ENCODE data around the gene AMY1C.
"Not testable (repeated sequence)": the region's sequence is repeated elsewhere in the genome, so short reads cannot be mapped to it uniquely, and the experiment has no call there.

The AMY1C gene

DNA sequence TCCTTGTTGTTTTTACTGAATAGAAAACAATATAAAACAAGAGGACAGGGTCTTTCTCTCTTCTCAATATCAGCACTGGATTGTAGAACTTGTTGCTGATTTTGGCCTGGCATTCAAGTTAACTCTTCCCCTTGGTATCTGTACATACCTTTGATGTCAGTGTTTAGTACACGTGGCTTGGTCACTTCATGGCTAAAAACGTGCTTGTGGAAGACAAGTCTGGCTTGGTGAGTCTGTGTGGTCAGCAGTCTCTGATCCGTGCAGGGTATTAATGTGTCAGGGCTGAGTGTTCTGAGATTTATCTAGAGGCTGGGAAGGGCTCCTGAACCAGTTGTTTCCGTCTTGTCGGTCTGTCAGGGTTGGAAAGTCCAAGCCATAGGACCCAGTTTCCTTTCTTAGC lies at the start of gene AMY1C:
TSS of gene AMY1C (plus strand) at position 301 of the 400 bp plus-strand sequence. CDS start 572 bp downstream, outside the sequence.
- DNase-seq, result not testable (repeated sequence)

DNA sequence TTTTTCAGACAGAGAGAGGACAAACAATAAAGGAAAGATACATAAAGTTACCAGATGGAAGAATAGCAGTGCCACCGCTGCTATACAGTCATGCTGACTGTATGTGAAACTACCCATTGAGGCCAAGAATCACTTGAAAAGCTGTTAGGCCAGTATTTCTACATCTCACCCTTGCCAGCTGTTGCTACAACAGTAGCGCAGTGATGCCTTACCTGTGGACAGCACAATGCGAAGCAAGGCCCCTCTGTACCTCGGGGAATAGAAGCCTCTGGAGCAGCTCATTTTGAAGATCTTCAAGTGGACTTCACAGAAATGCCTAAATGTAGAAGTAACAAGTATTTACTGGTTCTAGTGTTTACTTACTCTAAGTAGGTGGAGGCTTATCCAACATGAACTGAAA lies 49.0 kb upstream of the AMY1C start:
- DNase-seq, result not testable (repeated sequence)

DNA sequence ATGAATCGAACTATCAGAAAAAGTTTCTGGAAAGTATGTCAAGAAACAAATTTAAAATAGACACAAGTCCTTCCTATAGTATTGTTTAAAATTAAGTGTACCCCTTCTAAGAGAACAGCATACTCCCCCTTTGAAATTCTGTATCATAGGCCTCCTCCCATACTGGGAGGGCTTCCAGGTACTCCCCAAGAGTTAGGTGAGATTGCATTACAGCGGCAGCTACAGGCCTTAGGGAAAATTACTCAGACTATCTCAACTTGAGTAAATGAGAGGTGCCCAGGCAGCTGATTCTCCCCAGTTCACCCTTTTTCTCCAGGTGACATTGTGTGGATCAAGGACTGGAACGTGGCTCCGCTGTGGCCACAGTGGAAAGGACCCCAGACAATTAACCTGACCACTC lies 48.4 kb upstream of the AMY1C start:
- not testable (repeated sequence) for DNase-seq

DNA sequence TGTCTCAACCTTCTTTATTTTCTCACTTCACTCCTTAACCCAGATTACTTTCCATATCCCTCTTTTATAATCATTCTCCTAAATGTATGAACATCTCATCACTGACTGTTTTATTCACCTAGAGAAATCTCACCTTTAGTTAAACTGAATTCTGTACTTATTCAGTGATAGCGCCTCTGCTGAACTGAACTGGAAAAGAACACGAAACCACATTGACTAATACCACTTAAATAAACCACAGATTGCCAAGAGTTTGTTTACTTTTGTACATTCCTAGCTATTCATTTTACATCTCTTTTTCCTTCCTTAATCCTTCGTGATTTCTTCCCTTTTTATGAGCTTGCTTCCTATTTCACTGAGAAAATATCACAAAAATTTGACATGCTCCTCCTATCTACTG lies 42.0 kb upstream of the AMY1C start:
- DNase-seq, result not testable (repeated sequence)

DNA sequence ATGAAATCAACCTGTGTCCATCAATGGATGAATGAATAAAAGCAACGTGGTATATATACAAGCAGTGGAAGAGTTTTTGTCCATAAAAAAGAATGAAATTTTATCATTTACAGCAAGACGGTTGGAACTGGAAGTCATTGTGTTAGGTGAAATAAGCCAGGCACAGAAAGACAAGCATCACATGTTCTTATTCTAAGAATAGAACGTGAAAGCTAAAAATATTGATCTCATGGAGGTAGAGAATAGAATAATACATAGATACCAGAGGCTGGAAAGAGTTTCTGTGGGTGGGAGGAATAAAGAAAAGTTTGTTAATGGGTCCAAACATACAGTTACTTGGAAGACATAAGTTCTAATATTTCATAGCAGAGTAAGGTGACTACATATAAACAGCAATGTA lies 39.3 kb upstream of the AMY1C start:
- not testable (repeated sequence) for DNase-seq

DNA sequence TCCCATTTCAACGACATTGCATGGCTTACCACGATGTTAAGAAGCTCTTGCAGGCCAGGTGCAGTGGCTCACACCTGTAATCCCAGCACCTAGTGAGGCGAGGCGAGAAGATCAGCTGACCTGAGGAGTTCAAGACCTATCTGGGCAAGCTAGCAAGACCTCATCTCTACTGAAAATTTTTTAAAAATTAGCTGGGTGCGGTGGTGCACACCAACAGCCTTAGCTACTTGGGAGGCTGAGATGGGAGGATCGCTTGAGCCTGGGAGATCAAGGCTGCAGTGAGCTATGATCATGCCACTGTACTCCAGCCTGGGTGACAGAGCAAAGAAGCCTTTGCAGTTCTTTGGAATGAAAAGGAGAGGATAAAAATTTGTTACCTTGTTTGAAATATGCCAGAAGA lies 32.3 kb upstream of the AMY1C start:
- DNase-seq, result not testable (repeated sequence)

DNA sequence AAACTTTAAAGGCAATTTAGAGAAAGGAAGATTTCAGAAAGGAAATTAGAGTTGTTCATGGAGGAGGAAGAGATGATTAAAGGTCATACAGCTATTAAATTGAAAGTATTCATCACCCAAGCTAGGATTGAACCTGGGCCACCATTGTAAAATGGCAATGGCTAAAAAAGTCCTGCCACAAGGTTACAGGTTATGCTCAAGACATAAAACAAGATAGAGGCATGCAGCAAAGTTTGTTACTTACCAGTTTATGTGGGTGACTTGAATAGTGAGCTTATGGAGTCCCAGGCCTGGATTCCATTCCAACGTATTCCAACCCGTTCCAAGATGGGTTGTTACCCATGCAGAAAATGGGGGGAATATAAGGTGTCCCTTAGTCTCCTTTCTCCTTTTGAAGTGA lies 28.2 kb upstream of the AMY1C start:
- DNase-seq, result not testable (repeated sequence)

DNA sequence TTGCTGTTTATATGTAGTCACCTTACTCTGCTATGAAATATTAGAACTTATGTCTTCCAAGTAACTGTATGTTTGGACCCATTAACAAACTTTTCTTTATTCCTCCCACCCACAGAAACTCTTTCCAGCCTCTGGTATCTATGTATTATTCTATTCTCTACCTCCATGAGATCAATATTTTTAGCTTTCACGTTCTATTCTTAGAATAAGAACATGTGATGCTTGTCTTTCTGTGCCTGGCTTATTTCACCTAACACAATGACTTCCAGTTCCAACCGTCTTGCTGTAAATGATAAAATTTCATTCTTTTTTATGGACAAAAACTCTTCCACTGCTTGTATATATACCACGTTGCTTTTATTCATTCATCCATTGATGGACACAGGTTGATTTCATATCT lies 14.4 kb upstream of the AMY1C start:
- not testable (repeated sequence) for DNase-seq

DNA sequence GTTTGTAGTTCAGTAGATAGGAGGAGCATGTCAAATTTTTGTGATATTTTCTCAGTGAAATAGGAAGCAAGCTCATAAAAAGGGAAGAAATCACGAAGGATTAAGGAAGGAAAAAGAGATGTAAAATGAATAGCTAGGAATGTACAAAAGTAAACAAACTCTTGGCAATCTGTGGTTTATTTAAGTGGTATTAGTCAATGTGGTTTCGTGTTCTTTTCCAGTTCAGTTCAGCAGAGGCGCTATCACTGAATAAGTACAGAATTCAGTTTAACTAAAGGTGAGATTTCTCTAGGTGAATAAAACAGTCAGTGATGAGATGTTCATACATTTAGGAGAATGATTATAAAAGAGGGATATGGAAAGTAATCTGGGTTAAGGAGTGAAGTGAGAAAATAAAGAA lies 11.7 kb upstream of the AMY1C start:
- not testable (repeated sequence) for DNase-seq

DNA sequence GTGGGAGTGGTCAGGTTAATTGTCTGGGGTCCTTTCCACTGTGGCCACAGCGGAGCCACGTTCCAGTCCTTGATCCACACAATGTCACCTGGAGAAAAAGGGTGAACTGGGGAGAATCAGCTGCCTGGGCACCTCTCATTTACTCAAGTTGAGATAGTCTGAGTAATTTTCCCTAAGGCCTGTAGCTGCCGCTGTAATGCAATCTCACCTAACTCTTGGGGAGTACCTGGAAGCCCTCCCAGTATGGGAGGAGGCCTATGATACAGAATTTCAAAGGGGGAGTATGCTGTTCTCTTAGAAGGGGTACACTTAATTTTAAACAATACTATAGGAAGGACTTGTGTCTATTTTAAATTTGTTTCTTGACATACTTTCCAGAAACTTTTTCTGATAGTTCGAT lies 5.2 kb upstream of the AMY1C start:
- DNase-seq, result not testable (repeated sequence)

DNA sequence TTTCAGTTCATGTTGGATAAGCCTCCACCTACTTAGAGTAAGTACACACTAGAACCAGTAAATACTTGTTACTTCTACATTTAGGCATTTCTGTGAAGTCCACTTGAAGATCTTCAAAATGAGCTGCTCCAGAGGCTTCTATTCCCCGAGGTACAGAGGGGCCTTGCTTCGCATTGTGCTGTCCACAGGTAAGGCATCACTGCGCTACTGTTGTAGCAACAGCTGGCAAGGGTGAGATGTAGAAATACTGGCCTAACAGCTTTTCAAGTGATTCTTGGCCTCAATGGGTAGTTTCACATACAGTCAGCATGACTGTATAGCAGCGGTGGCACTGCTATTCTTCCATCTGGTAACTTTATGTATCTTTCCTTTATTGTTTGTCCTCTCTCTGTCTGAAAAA lies 4.7 kb upstream of the AMY1C start:
- not testable (repeated sequence) for DNase-seq

DNA sequence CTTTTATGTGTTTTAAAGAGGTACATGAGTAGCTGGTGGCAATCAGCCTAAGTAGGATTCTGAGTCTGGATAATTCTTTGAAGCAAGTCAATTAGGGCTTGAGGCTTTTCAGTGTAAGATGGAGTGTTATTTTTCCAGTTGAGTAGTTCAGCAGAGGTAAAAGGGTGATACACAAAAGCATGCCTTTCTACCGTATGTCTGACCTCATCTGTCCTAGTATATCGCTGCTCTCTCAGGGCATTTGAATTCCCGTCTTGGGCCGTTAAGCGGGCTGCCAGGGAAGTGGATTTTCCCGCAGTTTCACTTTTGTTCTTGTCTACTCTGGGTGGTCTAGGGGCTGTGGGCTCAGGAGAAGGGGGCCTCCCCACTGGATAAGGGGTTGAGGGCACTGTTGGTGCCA lies 1.4 kb upstream of the AMY1C start:
- DNase-seq, result not testable (repeated sequence)

DNA sequence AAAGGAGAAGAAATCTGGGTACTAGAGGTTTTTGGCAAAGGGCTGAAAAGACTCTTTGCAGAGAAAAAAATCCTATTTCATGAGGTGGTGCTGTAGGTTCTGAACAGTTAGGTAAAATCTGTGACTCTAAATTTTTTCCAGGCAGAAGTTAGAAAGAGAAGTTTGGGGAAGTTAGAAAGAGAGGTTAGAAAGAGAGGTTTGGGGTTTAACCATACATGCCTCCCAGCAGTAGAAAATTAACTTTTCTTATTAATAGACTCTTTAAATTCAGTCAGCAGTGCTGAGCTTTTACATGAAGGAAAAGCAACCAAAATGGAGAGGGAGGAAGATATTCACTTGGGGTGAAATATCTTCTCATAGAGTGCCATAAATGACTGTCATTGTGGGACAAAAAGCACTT lies 12.2 kb downstream of the AMY1C start:
- DNase-seq, result no peak

DNA sequence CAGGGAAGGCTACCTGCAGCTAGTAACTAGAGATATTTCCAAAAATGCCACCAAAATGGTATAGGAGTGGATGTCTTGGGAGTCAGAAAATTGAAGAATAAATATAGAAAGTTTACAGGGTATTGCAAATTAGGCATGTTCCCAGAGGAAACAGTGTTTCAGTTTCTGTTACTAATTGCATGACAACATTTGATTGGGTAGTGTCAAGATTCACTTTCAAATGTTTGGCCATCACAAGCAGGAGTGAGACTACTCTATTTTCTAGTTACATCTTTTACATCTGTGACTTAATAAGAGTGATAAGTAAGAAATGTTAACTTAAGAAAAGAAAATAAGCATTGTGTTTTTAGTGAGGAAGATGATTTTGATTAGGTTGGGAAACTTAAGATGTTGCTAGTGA lies 30.2 kb downstream of the AMY1C start:
- no peak for DNase-seq

DNA sequence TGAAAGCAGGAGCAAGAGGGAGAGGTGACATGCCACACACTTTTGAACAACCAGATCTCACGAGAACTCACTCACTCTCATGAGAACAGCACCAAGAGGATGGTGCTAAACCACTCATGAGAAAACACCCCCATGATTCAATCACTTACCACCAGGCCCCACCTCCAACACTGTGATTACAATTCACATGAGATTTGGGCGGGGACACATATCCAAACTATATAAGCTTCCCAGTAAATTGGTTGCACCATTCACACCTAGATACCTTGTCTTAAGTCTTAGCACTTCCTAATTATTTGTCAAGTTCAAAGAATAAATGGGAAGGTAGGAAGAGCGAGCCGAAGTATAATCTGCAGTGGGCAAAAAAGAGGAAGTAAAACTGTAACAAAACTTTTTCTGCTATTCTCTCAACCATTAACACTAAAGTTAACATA lies 34.3 kb downstream of the AMY1C start:
- DNase-seq, result no peak

DNA sequence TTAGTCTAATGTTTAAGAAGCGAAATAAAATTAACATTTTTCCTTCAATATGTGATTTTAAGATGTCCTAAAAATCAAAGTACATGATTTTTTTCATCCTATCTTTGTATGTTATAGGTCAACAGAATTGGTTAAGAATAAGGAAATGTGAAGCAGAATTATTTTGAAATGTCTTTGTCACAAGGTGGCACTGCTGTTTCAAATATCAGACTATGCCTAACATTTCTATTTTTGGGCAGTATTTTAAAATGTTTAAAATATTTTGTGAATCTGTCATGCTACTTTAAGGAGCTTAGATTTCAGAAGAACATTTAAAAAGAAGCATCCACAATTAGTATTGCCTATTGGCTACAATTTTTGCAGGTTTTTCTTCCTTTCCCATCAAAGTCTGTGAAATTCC lies 38.7 kb downstream of the AMY1C start:
- DNase-seq, result no peak

DNA sequence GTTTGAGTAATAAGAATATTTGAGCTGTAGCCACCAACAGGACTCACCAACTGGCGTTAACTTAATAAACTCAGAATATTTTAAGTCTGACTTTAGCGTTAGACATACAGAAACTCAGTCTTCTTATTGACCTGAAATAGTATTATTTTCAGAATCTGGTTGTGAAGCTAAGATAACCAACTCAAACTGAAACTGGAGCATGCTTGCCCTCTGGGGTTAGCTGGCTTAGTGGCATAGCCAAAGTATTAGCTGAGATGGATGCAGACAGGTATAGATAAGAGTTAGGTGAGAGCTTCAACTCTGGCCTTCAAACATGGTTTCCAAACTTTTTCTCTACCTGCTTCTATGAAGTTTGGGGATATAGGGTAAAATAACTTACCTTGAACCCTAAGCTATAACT lies 40.5 kb downstream of the AMY1C start:
- DNase-seq, result no peak

Data from activated CD4-positive, CD25-positive, alpha-beta regulatory T cell (primary cell).